Omental fat pad (tissue), 4 donors: ENCODE measurements around the gene PCNA. TPM values are rescaled to one million over a fixed set of nuclear protein-coding genes. Genes with fewer than 3 reads are reported as not detected.
A peak's percentile ranks its signal among the peaks of the same experiment; 100 is the strongest.

Source experiments
- ATAC-seq: fragments of 150-250 bp; one replicate; pipeline ENCODE4 v1.9.1; 2016; ENCODE audit warnings: mild to moderate bottlenecking, moderate library complexity; ENCODE audit not compliant: low FRiP score
- DNase-seq: peaks from one replicate; pipeline ENCODE4 v3.0.0-alpha.2; 2019; ENCODE audit warnings: low spot score
- total RNA-seq, 4 donors: library from RNA; depleted of rRNA; stranded (reverse); fragments of >200 nt; gene quantifications; one replicate each; pipeline ENCODE4 v1.1.0, GENCODE V29; 2016
- TF ChIP-seq, protein P1 (sequence below), 3 donors: fragments of 450-650 bp; IDR thresholded peaks; one replicate each; pipeline ENCODE4 v1.5.1; 2016 to 2017; ENCODE audit warnings: antibody characterized with exemption in 3 of 3, mild to moderate bottlenecking in 3 of 3, moderate library complexity in 2 of 3

The PCNA gene
- total RNA-seq, result 10 to 100 TPM; 26.4 to 38.6 (median 30.9) TPM

DNA sequence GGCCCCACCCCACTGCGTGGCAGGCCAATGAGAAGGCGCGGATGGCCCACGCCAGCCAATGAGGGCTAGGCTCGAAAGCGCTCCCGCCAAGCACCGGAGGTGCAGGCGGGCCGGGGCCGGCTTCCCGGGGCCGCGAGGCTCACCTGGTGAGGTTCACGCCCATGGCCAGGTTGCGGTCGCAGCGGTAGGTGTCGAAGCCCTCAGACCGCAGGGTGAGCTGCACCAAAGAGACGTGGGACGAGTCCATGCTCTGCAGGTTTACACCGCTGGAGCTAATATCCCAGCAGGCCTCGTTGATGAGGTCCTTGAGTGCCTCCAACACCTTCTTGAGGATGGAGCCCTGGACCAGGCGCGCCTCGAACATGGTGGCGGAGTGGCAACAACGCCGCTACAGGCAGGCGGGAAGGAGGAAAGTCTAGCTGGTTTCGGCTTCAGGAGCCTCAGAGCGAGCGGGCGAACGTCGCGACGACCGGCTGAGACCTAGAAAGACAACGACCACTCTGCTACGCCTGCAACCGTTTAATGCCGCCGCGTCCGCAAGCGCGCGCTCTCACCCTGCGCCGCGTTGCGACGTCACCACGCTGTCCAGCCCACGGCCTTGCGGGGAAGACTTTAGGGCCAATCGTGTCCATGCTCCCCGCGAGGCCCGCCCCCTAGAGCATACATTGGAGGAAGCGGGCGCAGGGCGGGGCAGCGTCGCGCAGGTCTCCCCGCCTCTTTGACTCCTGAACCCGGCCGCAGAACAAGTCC, at the start of gene PCNA:
PCNA (minus strand) TSS at position 524 of the 750 bp plus-strand sequence; CDS start at position 364, 160 bp downstream.
- peak; percentile 100 for ATAC-seq
- DNase-seq, result peak; percentile 82
- TF ChIP-seq, protein P1, sequence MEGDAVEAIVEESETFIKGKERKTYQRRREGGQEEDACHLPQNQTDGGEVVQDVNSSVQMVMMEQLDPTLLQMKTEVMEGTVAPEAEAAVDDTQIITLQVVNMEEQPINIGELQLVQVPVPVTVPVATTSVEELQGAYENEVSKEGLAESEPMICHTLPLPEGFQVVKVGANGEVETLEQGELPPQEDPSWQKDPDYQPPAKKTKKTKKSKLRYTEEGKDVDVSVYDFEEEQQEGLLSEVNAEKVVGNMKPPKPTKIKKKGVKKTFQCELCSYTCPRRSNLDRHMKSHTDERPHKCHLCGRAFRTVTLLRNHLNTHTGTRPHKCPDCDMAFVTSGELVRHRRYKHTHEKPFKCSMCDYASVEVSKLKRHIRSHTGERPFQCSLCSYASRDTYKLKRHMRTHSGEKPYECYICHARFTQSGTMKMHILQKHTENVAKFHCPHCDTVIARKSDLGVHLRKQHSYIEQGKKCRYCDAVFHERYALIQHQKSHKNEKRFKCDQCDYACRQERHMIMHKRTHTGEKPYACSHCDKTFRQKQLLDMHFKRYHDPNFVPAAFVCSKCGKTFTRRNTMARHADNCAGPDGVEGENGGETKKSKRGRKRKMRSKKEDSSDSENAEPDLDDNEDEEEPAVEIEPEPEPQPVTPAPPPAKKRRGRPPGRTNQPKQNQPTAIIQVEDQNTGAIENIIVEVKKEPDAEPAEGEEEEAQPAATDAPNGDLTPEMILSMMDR (IDR thresholded peaks at IDR 0.05), result no peak

GRCh38 chr20:5168651-5169396, 49.1 kb upstream of the PCNA start:
- TF ChIP-seq, protein P1 (IDR thresholded peaks at IDR 0.05), result no peak
- ATAC-seq (peak; percentile 69), DNase-seq (no peak)

DNA sequence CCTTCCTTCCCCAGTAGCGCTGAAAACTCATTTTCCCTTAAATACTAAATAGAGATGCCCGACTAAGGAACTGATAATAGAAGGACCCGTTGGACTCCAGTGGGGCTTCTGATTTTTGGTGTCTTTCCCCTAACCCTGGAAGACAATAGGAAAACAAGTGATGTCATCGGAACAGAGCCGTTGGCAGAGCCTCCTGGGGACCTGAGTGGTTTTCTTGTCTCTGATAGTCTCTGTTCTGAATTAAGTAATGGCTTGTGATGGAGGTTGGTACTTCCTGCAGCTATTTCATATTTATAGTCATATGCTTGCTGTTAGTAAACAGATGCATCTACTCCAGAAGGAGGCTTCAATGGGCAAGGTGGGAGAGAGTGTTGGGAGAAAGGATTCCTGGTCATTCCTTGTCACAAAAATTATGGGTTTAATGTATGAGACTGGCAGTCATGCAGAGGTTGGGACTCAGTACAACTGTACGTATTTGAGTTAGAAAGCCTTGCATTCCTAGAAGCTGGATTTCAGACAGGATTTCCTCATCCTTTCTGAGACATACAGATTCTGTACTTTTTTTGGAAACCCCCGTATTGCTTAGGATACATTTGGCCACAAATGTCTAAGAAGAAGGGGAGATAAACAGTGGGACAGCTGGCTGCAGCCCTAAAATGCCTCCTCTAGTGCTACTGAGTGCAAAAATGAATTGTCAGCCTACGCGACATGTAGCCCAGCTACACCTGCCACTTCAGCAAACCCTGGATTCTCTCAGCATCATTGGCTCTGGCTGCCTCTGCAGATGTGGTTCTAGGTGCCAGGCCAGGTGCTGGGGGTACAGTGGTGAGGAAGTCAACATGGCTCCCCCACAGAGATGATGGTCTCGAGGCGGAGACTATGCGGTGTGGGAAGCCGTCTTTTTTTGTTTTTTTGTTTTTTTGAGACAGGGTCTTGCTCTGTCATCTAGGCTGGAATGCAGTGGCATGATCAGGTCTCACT, 45.2 kb upstream of the PCNA start:
- TF ChIP-seq, protein P1 (IDR thresholded peaks at IDR 0.05), result no peak
- DNase-seq (no peak), ATAC-seq (no peak)

- ATAC-seq (no peak), DNase-seq (no peak)
- TF ChIP-seq, protein P1 (IDR thresholded peaks at IDR 0.05), result no peak
Observed at GRCh38 chr20:5161536-5162164, 41.9 kb upstream of the PCNA start.

GRCh38 chr20:5160882-5161281, 41.1 kb upstream of the PCNA start:
- no peak for ATAC-seq
- DNase-seq, result no peak
- TF ChIP-seq, protein P1 (IDR thresholded peaks at IDR 0.05), result no peak

DNA sequence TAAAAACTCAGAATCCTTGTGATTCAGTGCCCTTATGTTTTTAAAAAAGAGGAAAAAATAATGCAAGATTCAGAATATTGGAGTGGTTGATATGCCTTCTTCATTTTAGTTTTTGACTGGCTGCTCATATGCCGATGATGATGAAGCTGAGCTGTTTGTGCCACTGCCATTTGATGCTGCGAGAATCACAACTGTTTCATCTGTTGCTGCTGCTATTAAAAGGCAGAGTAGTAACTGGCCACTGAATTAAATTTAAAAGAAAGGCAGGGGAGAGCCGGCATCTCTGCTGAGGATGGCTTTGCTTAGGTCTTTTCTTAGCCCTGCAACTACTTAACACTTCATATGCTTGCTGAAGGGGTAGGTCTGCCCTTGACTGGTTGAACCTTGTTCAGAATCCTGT, 40.2 kb upstream of the PCNA start:
- TF ChIP-seq, protein P1 (IDR thresholded peaks at IDR 0.05), result no peak
- no peak for ATAC-seq

More for the DNA sequence above, 40.2 kb upstream of the PCNA start:
- DNase-seq, result no peak
